K562 (cell line): ENCODE results near the gene KMT5B. TPM values are rescaled to one million over a fixed set of nuclear protein-coding genes. Genes with fewer than 3 reads are reported as not detected.

ENCODE experiments used
- CEBPG ChIP-seq, 3 experiments: fragments of 200-800 bp in 1 of 3; sonication (Bioruptor generic) in 1 of 3; sonication (generic) in 1 of 3; formaldehyde crosslinking in 1 of 3; IDR thresholded peaks in 2 of 3; conservative IDR thresholded peaks in 1 of 3; 2 replicates each; pipeline versions ENCODE4 v1.6.1 to v1.8.0; 2016 to 2022; ENCODE audit warnings: missing compliant biosample characterization in 2 of 3, missing genetic modification characterization in 2 of 3, mild to moderate bottlenecking in 1 of 3, missing genetic modification reagents in 1 of 3
- CXXC5 ChIP-seq: fragments of 250-450 bp; sonication (Bioruptor Pico); IDR thresholded peaks from 2 replicates; pipeline ENCODE4 v1.8.0; 2022; ENCODE audit warnings: inconsistent platforms, mild to moderate bottlenecking, moderate library complexity
- E2F6 ChIP-seq, 2 experiments: IDR thresholded peaks; 2 replicates each; pipeline ENCODE4 v1.6.1; 2011; ENCODE audit warnings: borderline replicate concordance in 1 of 2, control low read depth in 1 of 2, low read depth in 1 of 2, low read length in 1 of 2, mild to moderate bottlenecking in 1 of 2, mixed read lengths in 1 of 2, moderate library complexity in 1 of 2; ENCODE audit not compliant: insufficient read depth in 1 of 2, insufficient read length in 1 of 2, poor library complexity in 1 of 2, severe bottlenecking in 1 of 2; ENCODE audit errors: extremely low read depth in 1 of 2
- HDAC6 ChIP-seq: IDR thresholded peaks from 2 replicates; pipeline ENCODE4 v1.6.1; 2012; ENCODE audit warnings: low read depth, mild to moderate bottlenecking, control low read depth, inconsistent platforms, low read length, moderate library complexity
- HLTF ChIP-seq: fragments of 450-650 bp; IDR thresholded peaks from 2 replicates; pipeline ENCODE4 v1.6.1; 2016
- HNRNPL ChIP-seq: fragments of 200-400 bp; formaldehyde crosslinking; IDR thresholded peaks from 2 replicates; pipeline ENCODE4 v1.6.1; 2017; ENCODE audit warnings: low read depth, mild to moderate bottlenecking, low read length
- JUN ChIP-seq, 2 experiments: sonication (generic) in 1 of 2; formaldehyde crosslinking in 1 of 2; IDR thresholded peaks; 2 replicates each; pipeline versions ENCODE4 v1.6.1 to v1.8.0; 2012 to 2022; ENCODE audit warnings: borderline replicate concordance in 2 of 2, mild to moderate bottlenecking in 2 of 2, improper control_type of control experiment in 1 of 2, low read depth in 1 of 2, low read length in 1 of 2, missing genetic modification reagents in 1 of 2
- NELFE ChIP-seq: IDR thresholded peaks from 2 replicates; pipeline ENCODE4 v1.6.1; 2011; ENCODE audit warnings: mild to moderate bottlenecking; ENCODE audit not compliant: insufficient read depth, insufficient read length
- NFE2L1 ChIP-seq: fragments of 450-650 bp; IDR thresholded peaks from 2 replicates; pipeline ENCODE4 v1.6.1; 2016; ENCODE audit warnings: missing genetic modification characterization, low read depth, mild to moderate bottlenecking, missing compliant biosample characterization, moderate library complexity, borderline replicate concordance
- NFYB ChIP-seq: IDR thresholded peaks from 2 replicates; pipeline ENCODE4 v1.6.1; 2011; ENCODE audit warnings: mild to moderate bottlenecking, moderate library complexity; ENCODE audit not compliant: insufficient read length; ENCODE audit errors: extremely low read depth
- SP1 ChIP-seq: sonication (generic); formaldehyde crosslinking; IDR thresholded peaks from 2 replicates; pipeline ENCODE4 v1.8.1; 2022; ENCODE audit warnings: mild to moderate bottlenecking, missing genetic modification reagents
- TRIM24 ChIP-seq, 2 experiments: fragments of 450-650 bp; IDR thresholded peaks; 2 replicates each; pipeline ENCODE4 v1.6.1; 2016
- ZNF165 ChIP-seq: fragments of 250-450 bp; sonication (Bioruptor Pico); IDR thresholded peaks from 2 replicates; pipeline ENCODE4 v1.4.0; 2020; ENCODE audit warnings: borderline replicate concordance
- ZNF354B ChIP-seq: fragments of 250-450 bp; sonication (Bioruptor Pico); IDR thresholded peaks from 2 replicates; pipeline ENCODE4 v1.4.0; 2020
- polyA plus RNA-seq, 8 experiments: library from polyadenylated mRNA; depleted of rRNA in 4 of 8; stranded (reverse) in 5 of 8; unstranded in 3 of 8; fragments of >200 nt; fragmentation: Nextera tagmentation in 2 of 8; fragmentation: Illumina TruSeq in 1 of 8; extraction: Ambion mirVana in 2 of 8; extraction: Trizol in 1 of 8; gene quantifications; 2 replicates each; pipeline versions ENCODE4 v1.2.1 to v1.2.3, GENCODE V29; 2011 to 2014; ENCODE audit warnings: inconsistent platforms in 1 of 8, missing spikeins in 1 of 8
- total RNA-seq, 7 experiments: library from RNA; depleted of rRNA in 6 of 7; stranded (reverse); fragments of >200 nt in 6 of 7; fragmentation: Illumina TruSeq in 2 of 7; extraction: Trizol in 2 of 7; gene quantifications; 2 replicates each; pipeline versions ENCODE4 v1.2.1 to v1.2.3, GENCODE V29; 2011 to 2021; ENCODE audit warnings: low replicate concordance in 1 of 7
- TF ChIP-seq, protein P1 (sequence below): fragments of 450-650 bp; IDR thresholded peaks from 2 replicates; pipeline ENCODE4 v1.7.0; 2016; ENCODE audit warnings: borderline replicate concordance
- TF ChIP-seq, protein P2 (sequence below), 2 experiments: IDR thresholded peaks; 2 replicates each; pipeline ENCODE4 v1.6.1; 2012; ENCODE audit warnings: improper control_type of control experiment in 2 of 2, low read depth in 2 of 2, low read length in 2 of 2, borderline replicate concordance in 1 of 2
- TF ChIP-seq, protein P3 (sequence below): fragments of 250-450 bp; sonication (Bioruptor Pico); IDR thresholded peaks from 2 replicates; pipeline ENCODE4 v1.6.1; 2021; ENCODE audit warnings: mild to moderate bottlenecking
- TF ChIP-seq, protein P4 (sequence below): sonication (generic); formaldehyde crosslinking; IDR thresholded peaks from 2 replicates; pipeline ENCODE4 v1.8.1; 2022; ENCODE audit warnings: missing genetic modification reagents

Gene KMT5B
- total and polyA plus RNA-seq, 9 of the 15 experiments (the other 6 are each of a cell fraction or from before 2014, with no cell fraction given): 7.3 to 27.3 (median 20.9) TPM

DNA sequence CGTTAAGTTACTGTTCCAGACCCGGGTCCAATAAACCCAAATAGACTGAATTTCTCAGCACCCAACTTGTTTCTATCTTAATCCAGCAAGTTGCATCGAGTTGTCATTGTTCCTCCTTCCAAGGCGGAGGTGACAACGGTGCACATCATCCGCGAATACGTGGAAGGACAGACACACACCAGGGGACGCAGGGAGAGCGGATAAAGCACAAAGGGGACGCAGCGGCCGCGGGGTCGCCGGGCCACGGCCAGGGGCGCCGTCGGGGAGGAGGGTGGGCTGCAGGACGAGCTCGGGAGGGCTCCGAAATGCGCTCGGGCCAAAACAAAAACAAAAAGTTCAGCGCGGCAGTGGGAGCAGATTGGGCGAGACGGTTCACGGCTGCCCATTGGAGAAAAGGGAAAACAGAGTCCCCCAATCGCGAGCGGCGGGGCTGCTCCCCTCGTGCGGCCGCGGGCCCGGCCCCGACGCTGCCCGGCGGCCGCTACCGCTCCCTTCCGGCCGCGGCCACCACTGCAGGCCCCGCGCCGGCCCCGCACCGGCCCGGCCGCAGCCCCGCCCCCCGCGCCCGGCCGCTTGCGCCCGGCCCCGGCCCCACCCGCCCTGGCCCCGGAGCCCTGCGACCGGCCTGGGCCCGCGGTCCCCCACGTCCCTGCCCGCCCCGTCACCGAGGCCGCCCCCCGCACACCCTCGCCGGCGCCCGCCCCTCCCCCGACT is 518 bp downstream of the KMT5B start (continued):
- peak; percentile 63 for TF ChIP-seq CXXC5
- peak; percentile 61 for TF ChIP-seq NFYB
- no peak for TF ChIP-seq CEBPG (CRISPR knock-in tag; IDR thresholded peaks at IDR 0.05)
- TF ChIP-seq CEBPG (tag; conservative IDR thresholded peaks at IDR 0.05 in 1 of 2, IDR thresholded peaks at IDR 0.05 in 1 of 2): no peak
- TF ChIP-seq, protein P1, sequence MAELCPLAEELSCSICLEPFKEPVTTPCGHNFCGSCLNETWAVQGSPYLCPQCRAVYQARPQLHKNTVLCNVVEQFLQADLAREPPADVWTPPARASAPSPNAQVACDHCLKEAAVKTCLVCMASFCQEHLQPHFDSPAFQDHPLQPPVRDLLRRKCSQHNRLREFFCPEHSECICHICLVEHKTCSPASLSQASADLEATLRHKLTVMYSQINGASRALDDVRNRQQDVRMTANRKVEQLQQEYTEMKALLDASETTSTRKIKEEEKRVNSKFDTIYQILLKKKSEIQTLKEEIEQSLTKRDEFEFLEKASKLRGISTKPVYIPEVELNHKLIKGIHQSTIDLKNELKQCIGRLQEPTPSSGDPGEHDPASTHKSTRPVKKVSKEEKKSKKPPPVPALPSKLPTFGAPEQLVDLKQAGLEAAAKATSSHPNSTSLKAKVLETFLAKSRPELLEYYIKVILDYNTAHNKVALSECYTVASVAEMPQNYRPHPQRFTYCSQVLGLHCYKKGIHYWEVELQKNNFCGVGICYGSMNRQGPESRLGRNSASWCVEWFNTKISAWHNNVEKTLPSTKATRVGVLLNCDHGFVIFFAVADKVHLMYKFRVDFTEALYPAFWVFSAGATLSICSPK: no peak
- no peak for TF ChIP-seq SP1 (CRISPR knock-in tag)
- no peak for TF ChIP-seq HNRNPL
- TF ChIP-seq, protein P2, sequence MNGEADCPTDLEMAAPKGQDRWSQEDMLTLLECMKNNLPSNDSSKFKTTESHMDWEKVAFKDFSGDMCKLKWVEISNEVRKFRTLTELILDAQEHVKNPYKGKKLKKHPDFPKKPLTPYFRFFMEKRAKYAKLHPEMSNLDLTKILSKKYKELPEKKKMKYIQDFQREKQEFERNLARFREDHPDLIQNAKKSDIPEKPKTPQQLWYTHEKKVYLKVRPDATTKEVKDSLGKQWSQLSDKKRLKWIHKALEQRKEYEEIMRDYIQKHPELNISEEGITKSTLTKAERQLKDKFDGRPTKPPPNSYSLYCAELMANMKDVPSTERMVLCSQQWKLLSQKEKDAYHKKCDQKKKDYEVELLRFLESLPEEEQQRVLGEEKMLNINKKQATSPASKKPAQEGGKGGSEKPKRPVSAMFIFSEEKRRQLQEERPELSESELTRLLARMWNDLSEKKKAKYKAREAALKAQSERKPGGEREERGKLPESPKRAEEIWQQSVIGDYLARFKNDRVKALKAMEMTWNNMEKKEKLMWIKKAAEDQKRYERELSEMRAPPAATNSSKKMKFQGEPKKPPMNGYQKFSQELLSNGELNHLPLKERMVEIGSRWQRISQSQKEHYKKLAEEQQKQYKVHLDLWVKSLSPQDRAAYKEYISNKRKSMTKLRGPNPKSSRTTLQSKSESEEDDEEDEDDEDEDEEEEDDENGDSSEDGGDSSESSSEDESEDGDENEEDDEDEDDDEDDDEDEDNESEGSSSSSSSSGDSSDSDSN (IDR thresholded peaks at IDR 0.05; ENCODE audit: borderline replicate concordance in 1 of 2, low read depth in 2 of 2, low read length in 2 of 2): no peak
- peak; percentile 53 to 83 for TF ChIP-seq E2F6 (IDR thresholded peaks at IDR 0.05; ENCODE audit: borderline replicate concordance in 1 of 2, extremely low read depth in 1 of 2, insufficient read depth in 1 of 2, insufficient read length in 1 of 2, low read depth in 1 of 2, low read length in 1 of 2, poor library complexity in 1 of 2, severe bottlenecking in 1 of 2)
- no peak for TF ChIP-seq NFE2L1 (tag)
- TF ChIP-seq, protein P3, sequence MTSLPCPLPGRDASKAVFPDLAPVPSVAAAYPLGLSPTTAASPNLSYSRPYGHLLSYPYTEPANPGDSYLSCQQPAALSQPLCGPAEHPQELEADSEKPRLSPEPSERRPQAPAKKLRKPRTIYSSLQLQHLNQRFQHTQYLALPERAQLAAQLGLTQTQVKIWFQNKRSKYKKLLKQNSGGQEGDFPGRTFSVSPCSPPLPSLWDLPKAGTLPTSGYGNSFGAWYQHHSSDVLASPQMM (CRISPR knock-in tag): no peak
- no peak for TF ChIP-seq HLTF
- TF ChIP-seq HDAC6: no peak
- no peak for TF ChIP-seq NELFE
- no peak for TF ChIP-seq ZNF165 (CRISPR knock-in tag)
- TF ChIP-seq TRIM24 (IDR thresholded peaks at IDR 0.05): peak in 1 of 2 experiments; percentile 39; a peak in 1 of 4 replicates
- TF ChIP-seq JUN (IDR thresholded peaks at IDR 0.05; ENCODE audit: borderline replicate concordance, low read depth, low read length): no peak
- TF ChIP-seq JUN (CRISPR knock-in tag; IDR thresholded peaks at IDR 0.05; ENCODE audit: borderline replicate concordance): no peak
- TF ChIP-seq ZNF354B (CRISPR knock-in tag): no peak
- TF ChIP-seq, protein P4, sequence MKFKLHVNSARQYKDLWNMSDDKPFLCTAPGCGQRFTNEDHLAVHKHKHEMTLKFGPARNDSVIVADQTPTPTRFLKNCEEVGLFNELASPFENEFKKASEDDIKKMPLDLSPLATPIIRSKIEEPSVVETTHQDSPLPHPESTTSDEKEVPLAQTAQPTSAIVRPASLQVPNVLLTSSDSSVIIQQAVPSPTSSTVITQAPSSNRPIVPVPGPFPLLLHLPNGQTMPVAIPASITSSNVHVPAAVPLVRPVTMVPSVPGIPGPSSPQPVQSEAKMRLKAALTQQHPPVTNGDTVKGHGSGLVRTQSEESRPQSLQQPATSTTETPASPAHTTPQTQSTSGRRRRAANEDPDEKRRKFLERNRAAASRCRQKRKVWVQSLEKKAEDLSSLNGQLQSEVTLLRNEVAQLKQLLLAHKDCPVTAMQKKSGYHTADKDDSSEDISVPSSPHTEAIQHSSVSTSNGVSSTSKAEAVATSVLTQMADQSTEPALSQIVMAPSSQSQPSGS (CRISPR knock-in tag): no peak
